Measurements from ENCODE around the gene TSHB.

Gene TSHB

DNA sequence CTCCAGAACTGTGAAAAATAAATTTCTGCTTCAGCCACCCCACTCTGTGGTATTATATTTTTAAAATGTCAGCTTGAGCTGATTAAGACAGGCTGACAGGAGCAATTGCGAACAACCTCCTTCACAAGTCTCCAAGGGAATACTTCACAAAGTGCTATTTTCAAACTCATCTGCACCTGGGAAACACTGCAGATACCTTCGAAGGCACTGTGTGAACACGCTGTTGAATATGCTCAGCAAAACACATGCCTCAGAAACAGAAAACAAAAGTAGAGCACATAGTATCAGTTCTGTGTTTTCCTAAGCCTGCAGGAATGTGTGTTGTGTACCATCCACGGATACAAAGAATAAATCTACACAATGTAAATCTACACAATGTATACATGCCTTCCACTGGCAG is 49.1 kb downstream of the TSHB start:
- DNase-seq (ENCODE audit: low read depth, low spot score) = no peak
- H3K4me3 ChIP-seq (ENCODE audit: low read length) = no peak overlapping the region

- H3K4me3 ChIP-seq (ENCODE audit: low read length) = no peak overlapping the region
- DNase-seq (ENCODE audit: low read depth, low spot score) = no peak
Observed at GRCh38 chr1:115082949-115083348, 53.3 kb downstream of the TSHB start.

Data from Jurkat, Clone E6-1 (cell line).